ENCODE data around the gene MAB21L3. TPM values are rescaled to one million over a fixed set of nuclear protein-coding genes. Genes with fewer than 3 reads are reported as not detected.

The MAB21L3 gene
- total and polyA plus RNA-seq, 5 donors, result 0.06 TPM; not detected in 4

DNA sequence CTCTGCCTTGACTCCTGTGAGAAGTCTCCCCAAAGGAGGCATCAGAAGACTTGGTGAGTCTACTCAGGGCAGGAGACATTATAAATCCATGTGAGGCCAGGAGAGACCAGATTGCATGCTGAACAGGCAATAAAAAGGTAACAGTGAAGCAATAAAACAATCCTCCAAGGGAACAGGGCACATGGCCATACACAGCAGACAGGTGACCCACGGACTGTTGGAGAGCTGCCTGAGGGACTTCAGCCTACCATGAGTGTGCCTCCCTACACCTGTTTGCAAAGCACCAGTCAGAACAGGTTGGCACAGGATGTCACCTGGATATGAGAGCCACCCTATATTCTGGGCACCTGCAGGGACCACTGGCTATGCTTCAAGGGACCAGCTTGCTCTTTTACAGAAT, 67.6 kb downstream of the MAB21L3 start:
- no peaks in the 10 kb centered on the region for H3K27me3 ChIP-seq (ENCODE audit: control insufficient read depth, insufficient read depth)
- DNase-seq (no peak), ATAC-seq (peak in 1 of 2 donors; percentile 15)
- H3K4me3 ChIP-seq (ENCODE audit: low read length), result no peak overlapping the region
- H3K4me1 ChIP-seq (ENCODE audit: control insufficient read depth, insufficient read depth, low read length), result peaks cover 3% of the 10 kb centered on the region
- intact Hi-C loops (cut with DNase I), result no loop called here
- no peak overlapping the region for H3K27ac ChIP-seq (ENCODE audit: low read length)
- 85% methylated on average over 1 of the region's 1 CpG for WGBS
- H3K9me3 ChIP-seq (ENCODE audit: control insufficient read depth, low read length), result no peaks in the 10 kb centered on the region

DNA sequence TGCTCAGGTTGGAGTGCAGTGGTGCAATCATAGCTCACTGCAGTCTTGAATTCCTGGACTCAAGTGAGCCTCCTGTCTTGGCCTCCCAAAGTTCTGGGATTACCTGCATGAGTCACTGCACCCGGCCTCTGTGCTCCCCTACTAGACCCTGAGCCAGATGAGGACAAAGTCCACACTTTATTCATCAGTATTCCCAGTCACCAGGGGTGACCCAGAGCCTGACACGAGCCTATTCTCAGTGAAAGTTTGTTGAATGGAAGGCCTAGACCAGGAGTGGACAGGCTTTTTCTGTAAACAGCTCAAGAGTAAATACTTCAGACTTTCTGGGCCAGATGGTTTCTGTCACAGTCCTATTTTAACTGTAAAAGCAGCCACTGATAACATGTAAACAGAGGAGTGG, 68.2 kb downstream of the MAB21L3 start:
- Histone ChIP-seq H3K4me3 (ENCODE audit: low read length) (no peak overlapping the region), H3K9me3 (ENCODE audit: control insufficient read depth, low read length) (no peaks in the 10 kb centered on the region), H3K27ac (ENCODE audit: low read length) (no peak overlapping the region), H3K4me1 (ENCODE audit: control insufficient read depth, insufficient read depth, low read length) (peaks cover 3% of the 10 kb centered on the region), H3K27me3 (ENCODE audit: control insufficient read depth, insufficient read depth) (no peaks in the 10 kb centered on the region)
- 54% methylated on average over 2 of the region's 2 CpGs for WGBS
- intact Hi-C loops (cut with DNase I), result no loop called here
- DNase-seq, result no peak
- ATAC-seq, result no peak

DNA sequence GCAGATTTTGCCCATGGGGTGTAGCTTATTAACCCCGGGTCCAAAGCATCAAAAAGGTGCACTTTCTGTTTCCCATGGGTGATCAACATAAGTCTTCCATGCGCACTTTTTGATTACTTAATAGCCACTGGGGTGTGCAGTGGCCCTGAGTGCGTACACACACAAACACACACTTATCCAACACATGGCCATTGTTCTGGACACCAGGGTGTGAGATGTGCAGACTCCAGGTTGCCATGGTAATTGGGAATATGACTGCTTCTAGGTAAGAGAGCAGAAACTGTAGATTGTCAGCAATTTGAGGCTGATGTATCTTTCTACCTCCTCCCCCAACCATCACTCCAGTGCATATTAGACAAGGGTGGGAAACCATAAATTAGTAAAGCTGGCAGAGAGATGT, 68.8 kb downstream of the MAB21L3 start:
- H3K4me3 ChIP-seq (ENCODE audit: low read length), result no peak overlapping the region
- WGBS, result 78% methylated on average over 3 of the region's 3 CpGs
- no peak for DNase-seq

DNA sequence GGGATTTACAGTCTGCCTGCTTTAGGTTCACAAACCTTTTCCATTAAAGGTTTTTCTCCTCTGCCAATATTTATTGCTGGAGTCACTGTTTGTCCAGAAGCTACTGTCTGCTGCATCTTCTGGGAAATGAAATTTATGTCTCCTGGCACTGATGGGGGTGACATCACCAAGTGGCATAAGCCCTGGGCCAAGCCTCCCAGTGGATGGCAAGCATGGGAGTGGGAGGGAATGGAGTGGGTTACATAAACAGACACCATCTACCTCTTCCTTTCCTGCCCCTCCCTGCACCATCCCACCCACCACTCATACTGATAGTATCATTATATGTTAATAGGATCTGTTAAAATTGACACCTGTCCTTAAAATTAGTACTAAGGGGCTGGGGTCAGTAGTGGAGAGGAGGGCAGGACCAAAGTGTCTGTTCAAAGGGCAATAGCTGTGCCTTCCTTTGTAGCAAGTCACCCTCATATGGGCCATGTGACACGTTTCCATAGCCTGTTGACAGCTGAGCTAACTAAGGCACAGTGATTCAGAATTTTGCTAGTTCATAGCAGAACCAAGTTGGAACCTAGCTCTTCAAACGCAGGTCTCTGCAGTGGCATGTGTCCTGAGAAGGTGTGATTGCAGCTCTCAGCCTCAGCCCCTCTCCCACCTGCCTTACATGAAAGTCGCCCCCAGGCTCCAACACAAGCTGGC, 71.0 kb downstream of the MAB21L3 start:
- 64% methylated on average over 3 of the region's 3 CpGs for WGBS

More for the DNA sequence above, 68.8 kb downstream of the MAB21L3 start:
- ATAC-seq, result no peak
- intact Hi-C loops (cut with DNase I), result no loop called here
- Histone ChIP-seq H3K27ac (ENCODE audit: low read length) (no peak overlapping the region), H3K9me3 (ENCODE audit: control insufficient read depth, low read length) (no peaks in the 10 kb centered on the region), H3K4me1 (ENCODE audit: control insufficient read depth, insufficient read depth, low read length) (peaks cover 3% of the 10 kb centered on the region), H3K27me3 (ENCODE audit: control insufficient read depth, insufficient read depth) (no peaks in the 10 kb centered on the region)

More for the DNA sequence above, 71.0 kb downstream of the MAB21L3 start:
- DNase-seq (no peak), ATAC-seq (peak in 1 of 2 donors; percentile 21)
- Histone ChIP-seq H3K27ac (ENCODE audit: low read length) (peak overlapping the region; percentile 31), H3K27me3 (ENCODE audit: control insufficient read depth, insufficient read depth) (no peaks in the 10 kb centered on the region), H3K4me1 (ENCODE audit: control insufficient read depth, insufficient read depth, low read length) (peaks cover 3% of the 10 kb centered on the region), H3K4me3 (ENCODE audit: low read length) (no peak overlapping the region), H3K9me3 (ENCODE audit: control insufficient read depth, low read length) (no peaks in the 10 kb centered on the region)
- intact Hi-C loops (cut with DNase I), result no loop called here

Other genes with a start within 250 kb of the MAB21L3 start
- gene SLC22A15, start 134.9 kb upstream of the MAB21L3 start, total RNA-seq, result 1 to 10 TPM; 4.5 to 9.3 (median 5.6) TPM
- gene SLC22A15, start 134.9 kb upstream of the MAB21L3 start, polyA plus RNA-seq, result 3.5 TPM